ENCODE results near the gene CAMSAP1.

CAMSAP1 gene

GRCh38 chr9:135880438-135880837, 26.9 kb downstream of the CAMSAP1 start:
- no peaks in the 10 kb centered on the region for H3K27me3 ChIP-seq (ENCODE audit: control insufficient read depth in 3 of 3, insufficient read depth in 3 of 3, low read depth in 1 of 3, low read length in 3 of 3)
- no peak overlapping the region for H3K4me2 ChIP-seq (ENCODE audit: insufficient read depth, low read length, poor library complexity, severe bottlenecking)
- no peak overlapping the region for H3K27ac ChIP-seq (replicated peaks; ENCODE audit: low read length)
- no peak overlapping the region for H3K9ac ChIP-seq (ENCODE audit: low read depth, low read length, poor library complexity)
- H3K14ac ChIP-seq (ENCODE audit: low read length), result no peak overlapping the region
- no CpG with 5 or more reads among the region's 12 CpGs for WGBS, 2 donors (ENCODE audit: extremely low coverage in 2 of 2, insufficient read length in 2 of 2, insufficient replicate concordance in 1 of 2)
- no peak overlapping the region for H3K18ac ChIP-seq (ENCODE audit: low read length)
- no peak overlapping the region for H2BK120ac ChIP-seq (ENCODE audit: low read depth, low read length)
- H3K36me3 ChIP-seq (replicated peaks in 1 of 2; ENCODE audit: control insufficient read depth in 2 of 2, insufficient read depth in 2 of 2, low read length in 2 of 2), result peaks cover 12 to 73% of the 10 kb centered on the region in 2 donors
- no peak overlapping the region for H2BK12ac ChIP-seq (ENCODE audit: low read length)
- H3K4ac ChIP-seq (ENCODE audit: low read length), result no peak overlapping the region
- no peak for DNase-seq (ENCODE audit: low spot score)
- H4K91ac ChIP-seq (ENCODE audit: low read depth, low read length, poor library complexity), result no peak overlapping the region
- no peak overlapping the region for H2AFZ ChIP-seq (ENCODE audit: low read length)
- H4K8ac ChIP-seq (ENCODE audit: low read depth, low read length), result no peak overlapping the region
- no peak overlapping the region for H2BK15ac ChIP-seq (ENCODE audit: low read length)
- no peak overlapping the region for H2AK5ac ChIP-seq (ENCODE audit: low read depth, low read length)
- H3K79me1 ChIP-seq (ENCODE audit: low read depth, low read length), result peaks cover 32% of the 10 kb centered on the region
- H3K4me1 ChIP-seq (ENCODE audit: control insufficient read depth in 2 of 2, insufficient read depth in 1 of 2, low read depth in 1 of 2, low read length in 2 of 2), result peaks cover 0 to 11% of the 10 kb centered on the region in 2 donors
- no peak overlapping the region for H2BK5ac ChIP-seq (ENCODE audit: low read length)
- H3K23ac ChIP-seq (ENCODE audit: low read depth, low read length, poor library complexity), result no peak overlapping the region
- H3K9me3 ChIP-seq (replicated peaks in 1 of 2; ENCODE audit: control insufficient read depth in 2 of 2, insufficient read depth in 1 of 2, low read depth in 1 of 2, low read length in 2 of 2), result no peaks in the 10 kb centered on the region
- H3K4me3 ChIP-seq (ENCODE audit: low read length in 2 of 2), result no peak overlapping the region

DNA sequence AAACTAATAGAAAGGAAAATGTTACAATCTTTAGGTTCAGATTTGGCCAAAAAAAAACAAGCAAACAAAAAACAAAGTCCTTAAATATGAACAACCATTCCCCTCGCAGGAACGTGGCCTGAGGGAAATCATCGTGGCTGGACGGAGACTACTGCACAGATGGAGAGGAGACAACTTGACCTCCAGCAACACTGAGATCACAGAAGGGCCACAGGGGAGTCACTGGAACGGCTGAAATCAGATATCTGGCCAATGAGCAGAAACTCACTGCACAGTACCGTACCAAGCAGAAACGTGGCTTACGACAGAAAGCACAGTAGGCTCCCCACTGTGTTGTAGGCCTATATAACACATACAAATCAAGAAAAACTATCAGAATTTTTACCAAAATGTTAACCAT, 27.7 kb downstream of the CAMSAP1 start:
- Histone ChIP-seq H3K23ac (ENCODE audit: low read depth, low read length, poor library complexity) (no peak overlapping the region), H3K27ac (replicated peaks; ENCODE audit: low read length) (no peak overlapping the region), H2BK120ac (ENCODE audit: low read depth, low read length) (no peak overlapping the region), H3K9ac (ENCODE audit: low read depth, low read length, poor library complexity) (no peak overlapping the region), H4K8ac (ENCODE audit: low read depth, low read length) (no peak overlapping the region), H3K4ac (ENCODE audit: low read length) (no peak overlapping the region), H2AK5ac (ENCODE audit: low read depth, low read length) (no peak overlapping the region), H3K14ac (ENCODE audit: low read length) (no peak overlapping the region), H2BK12ac (ENCODE audit: low read length) (no peak overlapping the region), H2AFZ (ENCODE audit: low read length) (no peak overlapping the region), H3K36me3 (replicated peaks in 1 of 2; ENCODE audit: control insufficient read depth in 2 of 2, insufficient read depth in 2 of 2, low read length in 2 of 2) (peaks cover 12 to 73% of the 10 kb centered on the region in 2 donors), H3K4me3 (ENCODE audit: low read length in 2 of 2) (no peak overlapping the region), H2BK15ac (ENCODE audit: low read length) (no peak overlapping the region), H3K9me3 (replicated peaks in 1 of 2; ENCODE audit: control insufficient read depth in 2 of 2, insufficient read depth in 1 of 2, low read depth in 1 of 2, low read length in 2 of 2) (no peaks in the 10 kb centered on the region), H3K4me2 (ENCODE audit: insufficient read depth, low read length, poor library complexity, severe bottlenecking) (no peak overlapping the region), H3K27me3 (ENCODE audit: control insufficient read depth in 3 of 3, insufficient read depth in 3 of 3, low read depth in 1 of 3, low read length in 3 of 3) (no peaks in the 10 kb centered on the region), H3K79me1 (ENCODE audit: low read depth, low read length) (peaks cover 27% of the 10 kb centered on the region), H3K18ac (ENCODE audit: low read length) (no peak overlapping the region), H2BK5ac (ENCODE audit: low read length) (no peak overlapping the region), H3K4me1 (ENCODE audit: control insufficient read depth in 2 of 2, insufficient read depth in 1 of 2, low read depth in 1 of 2, low read length in 2 of 2) (peaks cover 0 to 9% of the 10 kb centered on the region in 2 donors), H4K91ac (ENCODE audit: low read depth, low read length, poor library complexity) (no peak overlapping the region)
- WGBS, 2 donors (ENCODE audit: extremely low coverage in 2 of 2, insufficient read length in 2 of 2, insufficient replicate concordance in 1 of 2), result no CpG with 5 or more reads among the region's 8 CpGs
- DNase-seq (ENCODE audit: low spot score), result no peak

- no peak overlapping the region for H3K4me2 ChIP-seq (ENCODE audit: insufficient read depth, low read length, poor library complexity, severe bottlenecking)
- H2BK5ac ChIP-seq (ENCODE audit: low read length), result no peak overlapping the region
- H4K8ac ChIP-seq (ENCODE audit: low read depth, low read length), result no peak overlapping the region
- no peak overlapping the region for H2BK12ac ChIP-seq (ENCODE audit: low read length)
- no peak overlapping the region for H3K9ac ChIP-seq (ENCODE audit: low read depth, low read length, poor library complexity)
- H4K91ac ChIP-seq (ENCODE audit: low read depth, low read length, poor library complexity), result no peak overlapping the region
- H2AK5ac ChIP-seq (ENCODE audit: low read depth, low read length), result no peak overlapping the region
- no peak overlapping the region for H2AFZ ChIP-seq (ENCODE audit: low read length)
- DNase-seq (ENCODE audit: low spot score), result no peak
- H3K18ac ChIP-seq (ENCODE audit: low read length), result no peak overlapping the region
- H3K4ac ChIP-seq (ENCODE audit: low read length), result no peak overlapping the region
- no peaks in the 10 kb centered on the region for H3K27me3 ChIP-seq (ENCODE audit: control insufficient read depth in 3 of 3, insufficient read depth in 3 of 3, low read depth in 1 of 3, low read length in 3 of 3)
- WGBS, 2 donors (ENCODE audit: extremely low coverage in 2 of 2, insufficient read length in 2 of 2, insufficient replicate concordance in 1 of 2), result no CpG with 5 or more reads among the region's 2 CpGs
- no peak overlapping the region for H3K14ac ChIP-seq (ENCODE audit: low read length)
- H3K27ac ChIP-seq (replicated peaks; ENCODE audit: low read length), result no peak overlapping the region
- no peak overlapping the region for H2BK15ac ChIP-seq (ENCODE audit: low read length)
- H3K4me3 ChIP-seq (ENCODE audit: low read length in 2 of 2), result no peak overlapping the region
- H2BK120ac ChIP-seq (ENCODE audit: low read depth, low read length), result no peak overlapping the region
- H3K4me1 ChIP-seq (ENCODE audit: control insufficient read depth in 2 of 2, insufficient read depth in 1 of 2, low read depth in 1 of 2, low read length in 2 of 2), result peaks cover 0 to 9% of the 10 kb centered on the region in 2 donors
- H3K36me3 ChIP-seq (replicated peaks in 1 of 2; ENCODE audit: control insufficient read depth in 2 of 2, insufficient read depth in 2 of 2, low read length in 2 of 2), result peaks cover 12 to 73% of the 10 kb centered on the region in 2 donors
- no peak overlapping the region for H3K23ac ChIP-seq (ENCODE audit: low read depth, low read length, poor library complexity)
- peaks cover 25% of the 10 kb centered on the region for H3K79me1 ChIP-seq (ENCODE audit: low read depth, low read length)
- no peaks in the 10 kb centered on the region for H3K9me3 ChIP-seq (replicated peaks in 1 of 2; ENCODE audit: control insufficient read depth in 2 of 2, insufficient read depth in 1 of 2, low read depth in 1 of 2, low read length in 2 of 2)
These were observed 28.1 kb downstream of the CAMSAP1 start for GRCh38 chr9:135879237-135879601.

- no peaks in the 10 kb centered on the region for H3K27me3 ChIP-seq (ENCODE audit: control insufficient read depth in 3 of 3, insufficient read depth in 3 of 3, low read depth in 1 of 3, low read length in 3 of 3)
- peaks cover 21% of the 10 kb centered on the region for H3K79me1 ChIP-seq (ENCODE audit: low read depth, low read length)
- H3K9ac ChIP-seq (ENCODE audit: low read depth, low read length, poor library complexity), result no peak overlapping the region
- H3K36me3 ChIP-seq (replicated peaks in 1 of 2; ENCODE audit: control insufficient read depth in 2 of 2, insufficient read depth in 2 of 2, low read length in 2 of 2), result peaks cover 12 to 71% of the 10 kb centered on the region in 2 donors
- H2AK5ac ChIP-seq (ENCODE audit: low read depth, low read length), result no peak overlapping the region
- H4K8ac ChIP-seq (ENCODE audit: low read depth, low read length), result no peak overlapping the region
- no peak overlapping the region for H3K4ac ChIP-seq (ENCODE audit: low read length)
- H2BK120ac ChIP-seq (ENCODE audit: low read depth, low read length), result no peak overlapping the region
- no peak overlapping the region for H3K18ac ChIP-seq (ENCODE audit: low read length)
- H3K27ac ChIP-seq (replicated peaks; ENCODE audit: low read length), result no peak overlapping the region
- H3K23ac ChIP-seq (ENCODE audit: low read depth, low read length, poor library complexity), result no peak overlapping the region
- no peak overlapping the region for H2AFZ ChIP-seq (ENCODE audit: low read length)
- H3K4me1 ChIP-seq (ENCODE audit: control insufficient read depth in 2 of 2, insufficient read depth in 1 of 2, low read depth in 1 of 2, low read length in 2 of 2), result peaks cover 0 to 7% of the 10 kb centered on the region in 2 donors
- H3K4me2 ChIP-seq (ENCODE audit: insufficient read depth, low read length, poor library complexity, severe bottlenecking), result no peak overlapping the region
- no peaks in the 10 kb centered on the region for H3K9me3 ChIP-seq (replicated peaks in 1 of 2; ENCODE audit: control insufficient read depth in 2 of 2, insufficient read depth in 1 of 2, low read depth in 1 of 2, low read length in 2 of 2)
- H3K4me3 ChIP-seq (ENCODE audit: low read length in 2 of 2), result no peak overlapping the region
- WGBS, 2 donors (ENCODE audit: extremely low coverage in 2 of 2, insufficient read length in 2 of 2, insufficient replicate concordance in 1 of 2), result no CpG with 5 or more reads among the region's 18 CpGs
- H2BK5ac ChIP-seq (ENCODE audit: low read length), result no peak overlapping the region
- no peak overlapping the region for H4K91ac ChIP-seq (ENCODE audit: low read depth, low read length, poor library complexity)
- H2BK15ac ChIP-seq (ENCODE audit: low read length), result no peak overlapping the region
- no peak for DNase-seq (ENCODE audit: low spot score)
- no peak overlapping the region for H2BK12ac ChIP-seq (ENCODE audit: low read length)
- H3K14ac ChIP-seq (ENCODE audit: low read length), result no peak overlapping the region
These were observed 28.7 kb downstream of the CAMSAP1 start for GRCh38 chr9:135878528-135879236.
